ENCODE results near the gene FSHR.
A peak's percentile ranks its signal among the peaks of the same experiment; 100 is the strongest.

FSHR gene

DNA sequence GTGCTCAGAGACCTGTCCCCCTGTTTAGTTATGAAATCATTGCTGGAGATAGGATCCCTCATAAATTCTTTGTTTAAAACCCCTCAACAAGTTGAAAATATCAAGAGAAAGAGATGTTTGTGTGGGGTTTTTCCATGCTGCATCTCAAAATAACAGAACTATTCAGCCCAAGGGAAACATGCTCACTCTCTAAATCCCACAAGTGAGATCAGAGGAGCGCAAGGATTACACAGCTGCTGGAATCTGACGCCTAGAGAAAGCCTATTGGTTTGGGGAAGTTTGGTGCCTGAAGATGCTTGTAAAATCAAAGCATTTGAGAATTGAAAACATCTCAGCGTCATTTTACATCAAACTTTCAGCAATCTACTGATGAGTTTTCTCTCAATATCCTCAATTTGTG is 7.9 kb downstream of the FSHR start:
- no peak for DNase-seq
- no peaks in the 10 kb centered on the region for H3K27me3 ChIP-seq
- no peaks in the 10 kb centered on the region for H3K9me3 ChIP-seq
- TF ChIP-seq, protein P1, sequence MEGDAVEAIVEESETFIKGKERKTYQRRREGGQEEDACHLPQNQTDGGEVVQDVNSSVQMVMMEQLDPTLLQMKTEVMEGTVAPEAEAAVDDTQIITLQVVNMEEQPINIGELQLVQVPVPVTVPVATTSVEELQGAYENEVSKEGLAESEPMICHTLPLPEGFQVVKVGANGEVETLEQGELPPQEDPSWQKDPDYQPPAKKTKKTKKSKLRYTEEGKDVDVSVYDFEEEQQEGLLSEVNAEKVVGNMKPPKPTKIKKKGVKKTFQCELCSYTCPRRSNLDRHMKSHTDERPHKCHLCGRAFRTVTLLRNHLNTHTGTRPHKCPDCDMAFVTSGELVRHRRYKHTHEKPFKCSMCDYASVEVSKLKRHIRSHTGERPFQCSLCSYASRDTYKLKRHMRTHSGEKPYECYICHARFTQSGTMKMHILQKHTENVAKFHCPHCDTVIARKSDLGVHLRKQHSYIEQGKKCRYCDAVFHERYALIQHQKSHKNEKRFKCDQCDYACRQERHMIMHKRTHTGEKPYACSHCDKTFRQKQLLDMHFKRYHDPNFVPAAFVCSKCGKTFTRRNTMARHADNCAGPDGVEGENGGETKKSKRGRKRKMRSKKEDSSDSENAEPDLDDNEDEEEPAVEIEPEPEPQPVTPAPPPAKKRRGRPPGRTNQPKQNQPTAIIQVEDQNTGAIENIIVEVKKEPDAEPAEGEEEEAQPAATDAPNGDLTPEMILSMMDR (IDR thresholded peaks at IDR 0.05; ENCODE audit: low read depth, low read length) = no peak
- no peaks in the 10 kb centered on the region for H3K36me3 ChIP-seq
- no peak overlapping the region for H3K4me3 ChIP-seq (ENCODE audit: low read depth, low read length)
- H3K4me1 ChIP-seq = no peaks in the 10 kb centered on the region

DNA sequence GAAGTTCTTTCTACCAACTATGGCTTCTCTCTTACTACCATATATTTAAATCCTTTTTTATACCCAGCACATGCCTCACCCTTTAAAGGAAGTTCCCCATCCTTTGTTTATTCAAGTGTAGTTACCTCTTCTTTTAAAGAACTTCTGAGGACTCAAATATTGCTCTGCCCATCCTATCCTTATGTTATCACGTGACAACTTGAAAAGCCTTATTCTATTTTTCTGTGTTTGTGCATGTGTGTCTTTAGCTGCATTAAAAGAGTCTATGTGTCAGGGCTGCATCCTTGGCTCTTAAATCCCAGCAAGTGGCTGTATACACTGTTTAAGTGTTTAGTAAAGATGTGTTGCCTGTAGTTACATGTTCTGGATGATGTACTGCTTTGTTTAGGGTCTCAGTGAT is 22.5 kb downstream of the FSHR start:
- Histone ChIP-seq H3K27me3 (no peaks in the 10 kb centered on the region), H3K4me3 (ENCODE audit: low read depth, low read length) (no peak overlapping the region), H3K36me3 (no peaks in the 10 kb centered on the region), H3K9me3 (no peaks in the 10 kb centered on the region), H3K4me1 (no peaks in the 10 kb centered on the region)
- TF ChIP-seq, protein P1 (IDR thresholded peaks at IDR 0.05; ENCODE audit: low read depth, low read length) = no peak
- DNase-seq = no peak

DNA sequence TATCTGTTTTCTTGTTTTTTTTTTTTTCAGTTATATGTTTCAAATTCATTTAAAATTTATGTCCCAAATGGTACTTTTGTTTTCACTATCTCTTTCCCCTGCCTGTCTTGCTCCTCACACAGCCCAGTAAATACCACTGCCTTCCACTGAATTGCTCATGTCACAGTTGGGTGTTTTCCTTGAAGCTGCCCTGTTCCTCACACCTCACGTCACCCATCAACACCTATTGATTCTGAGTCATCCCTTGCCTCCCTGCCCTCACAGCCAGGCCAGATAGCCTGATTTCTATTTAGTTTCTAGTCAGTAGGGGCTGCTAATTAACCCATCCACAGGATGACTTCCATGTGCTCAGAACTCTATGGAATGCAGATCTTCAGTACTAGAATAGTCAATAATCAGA is 25.3 kb downstream of the FSHR start:
- Histone ChIP-seq H3K36me3 (no peaks in the 10 kb centered on the region), H3K9me3 (no peaks in the 10 kb centered on the region), H3K4me1 (no peaks in the 10 kb centered on the region), H3K27me3 (no peaks in the 10 kb centered on the region), H3K4me3 (ENCODE audit: low read depth, low read length) (no peak overlapping the region)
- TF ChIP-seq, protein P1 (IDR thresholded peaks at IDR 0.05; ENCODE audit: low read depth, low read length) = no peak
- DNase-seq = no peak

DNA sequence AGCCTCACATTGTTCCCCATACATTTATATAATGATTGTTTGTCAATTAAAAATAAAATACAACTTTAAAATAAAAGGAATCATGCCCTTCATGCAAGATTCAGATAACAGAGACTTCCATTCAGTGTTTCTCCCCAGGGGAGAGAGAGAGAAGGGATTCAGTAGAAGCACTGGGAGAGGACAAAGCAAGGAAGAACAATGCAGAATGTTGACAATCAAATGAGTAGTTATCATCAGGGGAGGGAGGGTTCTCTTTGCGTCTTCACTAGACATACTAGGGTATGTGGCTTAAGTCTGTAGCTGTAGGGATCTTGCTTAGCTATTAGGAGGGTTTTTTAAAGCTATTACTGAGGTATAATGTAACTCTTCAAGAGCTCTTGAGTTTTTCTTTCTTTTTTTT is 30.7 kb downstream of the FSHR start:
- Histone ChIP-seq H3K27me3 (no peaks in the 10 kb centered on the region), H3K4me3 (ENCODE audit: low read depth, low read length) (no peak overlapping the region), H3K9me3 (no peaks in the 10 kb centered on the region), H3K36me3 (no peaks in the 10 kb centered on the region), H3K4me1 (no peaks in the 10 kb centered on the region)
- DNase-seq = no peak
- TF ChIP-seq, protein P1 (IDR thresholded peaks at IDR 0.05; ENCODE audit: low read depth, low read length) = no peak

DNA sequence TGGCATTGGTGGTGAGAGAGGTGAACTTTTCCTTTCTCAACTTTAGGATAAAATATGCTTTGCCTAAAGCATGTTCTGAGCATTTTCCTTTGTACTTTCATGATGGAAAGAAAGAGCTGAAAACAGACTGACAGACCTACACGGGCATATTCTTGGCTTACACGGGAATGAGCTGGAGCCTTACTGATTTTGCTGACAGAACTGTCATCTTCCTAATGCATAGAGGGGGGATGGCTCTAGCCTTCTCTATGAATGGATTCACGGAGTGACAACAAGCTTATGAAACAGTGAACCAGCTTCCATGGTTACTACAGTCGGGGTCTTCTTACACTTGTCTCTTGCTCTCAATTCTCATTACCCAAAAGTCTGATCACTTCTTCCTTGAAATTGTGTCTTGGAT is 32.2 kb downstream of the FSHR start:
- no peak for DNase-seq
- Histone ChIP-seq H3K4me3 (ENCODE audit: low read depth, low read length) (no peak overlapping the region), H3K4me1 (no peaks in the 10 kb centered on the region), H3K36me3 (no peaks in the 10 kb centered on the region), H3K27me3 (no peaks in the 10 kb centered on the region), H3K9me3 (no peaks in the 10 kb centered on the region)
- TF ChIP-seq, protein P1 (IDR thresholded peaks at IDR 0.05; ENCODE audit: low read depth, low read length) = no peak

DNA sequence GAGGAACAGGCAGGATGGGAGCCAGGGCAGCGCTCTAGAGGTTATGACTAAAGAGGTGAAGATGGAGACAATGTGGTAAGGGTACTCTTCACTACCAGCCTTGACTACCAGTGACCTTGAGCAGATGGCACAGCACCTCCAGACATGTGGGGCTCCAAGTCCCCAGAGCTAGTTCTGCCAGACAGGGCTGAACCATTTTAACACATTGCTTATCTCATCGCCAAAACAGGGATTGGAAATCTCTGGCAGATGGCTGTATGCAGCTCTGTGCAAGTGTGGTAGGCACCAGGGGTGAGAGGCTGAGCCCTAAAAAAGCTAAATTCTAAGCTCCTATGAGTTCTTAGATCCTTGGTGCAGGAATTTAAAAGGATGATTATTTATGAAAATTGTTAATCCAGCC is 41.3 kb downstream of the FSHR start:
- no peak overlapping the region for H3K4me3 ChIP-seq (ENCODE audit: low read depth, low read length)
- TF ChIP-seq, protein P1 (IDR thresholded peaks at IDR 0.05; ENCODE audit: low read depth, low read length) = no peak
- no peaks in the 10 kb centered on the region for H3K9me3 ChIP-seq
- no peaks in the 10 kb centered on the region for H3K27me3 ChIP-seq
- H3K36me3 ChIP-seq = no peaks in the 10 kb centered on the region
- DNase-seq = peak; percentile 57
- peaks cover 28% of the 10 kb centered on the region for H3K4me1 ChIP-seq
